ENCODE measurements around the gene SIN3B.

Gene SIN3B

DNA sequence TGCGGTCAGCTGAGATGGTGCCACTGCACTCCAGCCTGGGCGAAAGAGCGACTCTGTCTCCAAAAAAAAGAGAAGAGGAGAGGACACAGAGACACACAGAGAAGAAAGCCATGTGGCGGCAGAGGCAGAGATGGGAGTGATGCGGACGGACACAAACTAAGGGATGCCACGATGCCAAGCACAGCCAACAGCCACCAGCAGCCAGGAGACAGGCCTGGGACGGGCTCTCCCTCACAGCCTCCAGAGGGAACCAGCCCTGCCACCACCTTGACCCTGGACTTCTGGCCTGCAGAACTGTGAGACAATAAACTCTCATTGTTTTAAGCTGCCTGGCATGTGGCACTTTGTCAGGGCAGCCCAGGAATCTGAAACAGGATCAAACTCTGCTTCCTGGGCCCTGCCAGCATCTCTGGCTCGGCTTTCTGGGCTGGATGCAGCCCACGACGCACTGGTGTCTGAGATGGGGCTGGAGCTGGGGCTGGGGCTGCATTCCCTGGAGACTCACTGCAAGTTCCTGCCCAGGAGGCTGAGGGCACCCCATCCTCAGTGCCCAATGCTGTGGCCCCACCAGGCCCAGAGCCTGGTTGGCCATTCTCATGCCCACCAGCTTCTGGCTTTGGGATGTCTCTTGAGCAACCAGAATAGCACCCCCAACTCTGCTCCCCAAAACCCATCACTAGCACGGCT, 62.6 kb downstream of the SIN3B start:
- H3K9me3 ChIP-seq (ENCODE audit: control insufficient read depth, low read length), result no peaks in the 10 kb centered on the region
- no peaks in the 10 kb centered on the region for H3K79me2 ChIP-seq
- peaks cover 2% of the 10 kb centered on the region for H3K4me1 ChIP-seq
- TF ChIP-seq, protein P1, sequence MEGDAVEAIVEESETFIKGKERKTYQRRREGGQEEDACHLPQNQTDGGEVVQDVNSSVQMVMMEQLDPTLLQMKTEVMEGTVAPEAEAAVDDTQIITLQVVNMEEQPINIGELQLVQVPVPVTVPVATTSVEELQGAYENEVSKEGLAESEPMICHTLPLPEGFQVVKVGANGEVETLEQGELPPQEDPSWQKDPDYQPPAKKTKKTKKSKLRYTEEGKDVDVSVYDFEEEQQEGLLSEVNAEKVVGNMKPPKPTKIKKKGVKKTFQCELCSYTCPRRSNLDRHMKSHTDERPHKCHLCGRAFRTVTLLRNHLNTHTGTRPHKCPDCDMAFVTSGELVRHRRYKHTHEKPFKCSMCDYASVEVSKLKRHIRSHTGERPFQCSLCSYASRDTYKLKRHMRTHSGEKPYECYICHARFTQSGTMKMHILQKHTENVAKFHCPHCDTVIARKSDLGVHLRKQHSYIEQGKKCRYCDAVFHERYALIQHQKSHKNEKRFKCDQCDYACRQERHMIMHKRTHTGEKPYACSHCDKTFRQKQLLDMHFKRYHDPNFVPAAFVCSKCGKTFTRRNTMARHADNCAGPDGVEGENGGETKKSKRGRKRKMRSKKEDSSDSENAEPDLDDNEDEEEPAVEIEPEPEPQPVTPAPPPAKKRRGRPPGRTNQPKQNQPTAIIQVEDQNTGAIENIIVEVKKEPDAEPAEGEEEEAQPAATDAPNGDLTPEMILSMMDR (IDR thresholded peaks at IDR 0.05), result no peak
- H3K27ac ChIP-seq, result no peak overlapping the region
- H3K27me3 ChIP-seq (ENCODE audit: control insufficient read depth, insufficient read depth, low read length), result no peaks in the 10 kb centered on the region
- H3K36me3 ChIP-seq (ENCODE audit: control insufficient read depth, insufficient read depth, low read length), result no peaks in the 10 kb centered on the region
- no peak overlapping the region for H3K4me3 ChIP-seq (ENCODE audit: low read depth, low read length)
- no peak overlapping the region for H3K9ac ChIP-seq
- no peak overlapping the region for H3K4me2 ChIP-seq (ENCODE audit: low read length)
- H2AFZ ChIP-seq, result no peak overlapping the region

DNA sequence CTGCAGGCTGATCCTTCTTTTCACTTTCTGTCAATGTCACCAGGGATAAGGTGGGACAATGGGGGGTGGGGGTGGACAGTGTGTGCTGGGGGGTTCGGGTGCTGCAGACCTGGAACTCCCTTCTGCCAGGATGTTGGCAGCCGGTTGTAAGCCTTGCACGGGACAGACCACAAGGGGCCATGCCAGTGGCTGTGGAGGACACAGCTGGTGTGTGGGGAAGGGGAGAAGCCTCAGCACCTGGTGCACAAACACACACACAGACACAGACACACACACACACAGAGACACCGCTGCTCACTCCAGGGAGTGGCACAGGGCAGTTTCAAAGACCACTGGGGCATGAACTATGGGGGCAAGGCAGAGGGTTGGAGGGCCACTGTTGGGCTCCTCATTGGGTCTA, 63.2 kb downstream of the SIN3B start:
- no peaks in the 10 kb centered on the region for H3K27me3 ChIP-seq (ENCODE audit: control insufficient read depth, insufficient read depth, low read length)
- no peak overlapping the region for H3K4me2 ChIP-seq (ENCODE audit: low read length)
- H3K9me3 ChIP-seq (ENCODE audit: control insufficient read depth, low read length), result no peaks in the 10 kb centered on the region

DNA sequence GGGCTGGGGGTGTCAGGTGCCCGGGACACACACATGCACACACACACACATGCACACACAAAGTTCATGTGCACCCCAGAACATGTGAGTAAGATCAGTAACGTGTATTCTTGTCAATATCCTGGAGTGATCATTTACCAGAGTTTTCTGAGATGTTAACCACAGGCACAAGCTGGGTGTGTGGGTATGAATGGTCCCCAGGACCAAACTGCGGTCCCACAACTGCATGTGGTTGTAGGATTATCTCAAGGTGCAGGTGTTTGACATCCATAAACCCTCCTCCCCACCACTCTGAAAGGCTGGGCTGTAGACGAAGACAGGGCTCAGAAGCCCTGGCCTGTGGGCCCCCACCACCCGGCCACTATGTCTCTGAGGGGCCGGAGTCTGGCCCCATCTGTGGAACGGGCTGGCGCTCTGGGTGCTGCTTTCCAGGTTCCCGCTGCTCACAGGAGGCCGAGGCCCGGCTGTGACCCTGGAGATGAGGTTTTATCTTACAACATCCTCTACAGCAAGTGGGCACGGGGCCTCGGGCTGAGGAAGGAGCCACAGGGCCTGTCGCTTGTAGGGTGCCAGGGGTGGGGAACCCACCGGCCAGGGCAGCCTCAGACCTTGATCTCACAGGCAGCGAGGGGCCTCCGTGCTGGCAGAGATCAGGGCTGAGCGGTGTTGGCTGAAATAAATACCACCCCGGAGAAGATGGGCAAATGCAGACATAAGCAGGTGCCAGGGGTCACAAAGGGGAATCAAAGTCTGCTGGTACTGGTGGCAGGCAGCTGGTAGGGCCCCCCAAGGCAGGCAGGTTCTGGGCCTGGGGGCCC, 63.9 kb downstream of the SIN3B start:
- Histone ChIP-seq H3K4me2 (ENCODE audit: low read length) (no peak overlapping the region), H3K4me1 (peaks cover 2% of the 10 kb centered on the region), H3K36me3 (ENCODE audit: control insufficient read depth, insufficient read depth, low read length) (no peaks in the 10 kb centered on the region), H2AFZ (no peak overlapping the region), H3K9ac (no peak overlapping the region), H3K4me3 (ENCODE audit: low read depth, low read length) (no peak overlapping the region), H3K79me2 (no peaks in the 10 kb centered on the region), H3K27ac (no peak overlapping the region), H3K9me3 (ENCODE audit: control insufficient read depth, low read length) (no peaks in the 10 kb centered on the region), H3K27me3 (ENCODE audit: control insufficient read depth, insufficient read depth, low read length) (no peaks in the 10 kb centered on the region)
- TF ChIP-seq, protein P1 (IDR thresholded peaks at IDR 0.05), result no peak

More for the DNA sequence above, 63.2 kb downstream of the SIN3B start:
- Histone ChIP-seq H3K27ac (no peak overlapping the region), H3K9ac (no peak overlapping the region), H3K4me3 (ENCODE audit: low read depth, low read length) (no peak overlapping the region), H3K79me2 (no peaks in the 10 kb centered on the region), H2AFZ (no peak overlapping the region), H3K4me1 (peaks cover 2% of the 10 kb centered on the region), H3K36me3 (ENCODE audit: control insufficient read depth, insufficient read depth, low read length) (no peaks in the 10 kb centered on the region)
- TF ChIP-seq, protein P1 (IDR thresholded peaks at IDR 0.05), result no peak

DNA sequence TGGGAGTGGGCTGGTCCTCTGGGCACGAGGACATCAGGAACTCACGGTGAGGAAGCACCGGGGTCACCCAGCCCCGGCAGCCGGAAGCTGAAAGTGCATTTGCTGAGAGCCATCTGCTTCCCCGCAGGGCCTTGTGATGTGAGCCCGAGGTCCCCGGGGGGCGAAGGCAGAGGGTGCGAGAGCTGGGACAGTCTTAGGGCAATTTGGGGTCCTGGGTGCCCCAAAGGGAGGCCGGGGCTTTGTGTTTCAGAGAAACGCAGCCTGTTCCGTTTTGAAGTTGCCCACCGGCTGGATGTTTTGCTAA, 64.4 kb downstream of the SIN3B start:
- no peak overlapping the region for H2AFZ ChIP-seq
- H3K27me3 ChIP-seq (ENCODE audit: control insufficient read depth, insufficient read depth, low read length), result no peaks in the 10 kb centered on the region
- no peak overlapping the region for H3K27ac ChIP-seq
- H3K79me2 ChIP-seq, result no peaks in the 10 kb centered on the region
- peaks cover 2% of the 10 kb centered on the region for H3K4me1 ChIP-seq
- H3K4me3 ChIP-seq (ENCODE audit: low read depth, low read length), result no peak overlapping the region
- no peaks in the 10 kb centered on the region for H3K36me3 ChIP-seq (ENCODE audit: control insufficient read depth, insufficient read depth, low read length)
- H3K4me2 ChIP-seq (ENCODE audit: low read length), result no peak overlapping the region
- TF ChIP-seq, protein P1 (IDR thresholded peaks at IDR 0.05), result no peak
- H3K9me3 ChIP-seq (ENCODE audit: control insufficient read depth, low read length), result no peaks in the 10 kb centered on the region
- H3K9ac ChIP-seq, result no peak overlapping the region

All from parathyroid adenoma (tissue), 2 donors.